HG03378 (cell line): ENCODE measurements around the gene DOCK4.

Experiments
- ATAC-seq: cut with Tn5 transposase; IDR thresholded peaks from one replicate; pipeline ENCODE4 v1.9.1; 2021; ENCODE audit warnings: mild to moderate bottlenecking, moderate library complexity; ENCODE audit not compliant: unreplicated experiment

Gene DOCK4

DNA sequence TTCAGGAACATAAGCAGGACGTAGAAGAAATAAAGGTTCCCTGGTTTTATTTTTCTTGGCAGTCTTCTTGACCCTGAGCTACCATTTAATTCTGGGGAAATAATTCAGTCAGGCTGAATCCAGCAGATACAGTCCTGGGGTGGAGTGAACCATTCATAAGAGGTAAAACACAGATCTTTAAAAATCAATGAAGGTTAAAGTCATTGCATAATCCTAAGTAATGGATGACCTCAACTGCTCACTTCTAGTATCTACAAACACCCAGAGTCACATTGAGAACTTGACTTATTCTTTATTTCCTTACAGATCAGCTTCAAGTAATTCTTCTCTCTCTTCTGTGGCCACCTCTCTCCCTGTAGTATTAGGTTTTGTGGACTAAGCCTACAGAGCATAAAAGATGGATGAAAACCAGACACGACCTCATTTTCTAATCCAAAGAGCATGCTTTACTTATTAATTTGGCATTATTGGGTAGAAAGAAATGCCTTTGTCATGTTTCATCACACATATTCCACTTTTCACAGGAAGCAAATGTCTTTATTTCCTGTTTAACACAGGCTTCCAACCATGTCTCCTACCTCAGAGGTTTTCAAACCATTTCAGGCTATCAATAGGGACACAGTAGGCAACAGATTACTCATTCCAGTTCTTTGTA, 461.6 kb downstream of the DOCK4 start:
- ATAC-seq = no peak

DNA sequence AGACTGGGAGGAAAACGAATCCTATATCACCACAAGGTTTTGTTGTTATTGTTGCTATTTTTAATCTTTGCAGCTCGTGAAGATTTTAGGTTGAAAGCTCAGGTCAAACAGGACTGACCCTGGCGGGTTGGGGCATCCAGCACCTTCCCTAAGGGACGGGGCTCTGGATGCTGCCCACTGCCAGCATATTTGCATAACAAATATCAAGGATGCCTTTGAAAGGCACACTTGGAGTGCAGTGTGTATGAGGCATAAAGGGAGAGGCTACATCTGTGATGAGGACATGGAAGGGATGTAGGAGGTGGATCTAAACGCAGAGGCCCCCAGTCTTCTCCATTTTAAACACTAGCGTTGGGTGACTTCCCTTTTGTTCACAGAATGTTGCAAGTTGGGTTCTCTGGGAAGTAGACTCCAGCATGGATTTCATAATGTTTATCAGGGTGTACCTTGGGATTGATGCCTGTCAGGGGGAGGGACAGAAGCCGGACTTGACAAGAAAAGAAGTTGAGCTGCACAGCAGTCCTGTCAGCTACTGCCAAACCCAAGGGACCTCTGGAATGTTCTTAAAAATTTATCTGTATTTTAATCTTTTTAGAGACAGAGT, 462.9 kb downstream of the DOCK4 start:
- no peak for ATAC-seq

DNA sequence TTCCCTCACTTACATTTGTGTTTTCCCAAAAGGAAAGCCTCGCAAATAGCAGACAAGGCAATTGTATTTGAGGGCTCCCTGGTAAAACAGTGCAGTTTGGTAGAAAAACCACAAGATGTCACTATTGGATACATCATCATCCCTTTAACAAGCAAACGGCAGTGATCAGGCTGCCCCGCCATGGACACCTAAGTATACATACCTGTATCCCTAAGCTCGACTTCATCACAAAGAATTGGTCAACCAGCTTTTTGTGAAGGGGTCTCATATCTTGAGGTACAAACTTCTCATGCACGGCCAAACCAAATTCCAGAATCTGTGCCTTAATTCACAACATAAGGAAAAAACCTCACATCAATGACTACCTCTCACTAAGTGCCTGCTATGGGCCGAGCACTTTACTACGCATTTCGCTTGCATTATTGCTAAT, 464.4 kb downstream of the DOCK4 start:
- peak; percentile 95 for ATAC-seq

DNA sequence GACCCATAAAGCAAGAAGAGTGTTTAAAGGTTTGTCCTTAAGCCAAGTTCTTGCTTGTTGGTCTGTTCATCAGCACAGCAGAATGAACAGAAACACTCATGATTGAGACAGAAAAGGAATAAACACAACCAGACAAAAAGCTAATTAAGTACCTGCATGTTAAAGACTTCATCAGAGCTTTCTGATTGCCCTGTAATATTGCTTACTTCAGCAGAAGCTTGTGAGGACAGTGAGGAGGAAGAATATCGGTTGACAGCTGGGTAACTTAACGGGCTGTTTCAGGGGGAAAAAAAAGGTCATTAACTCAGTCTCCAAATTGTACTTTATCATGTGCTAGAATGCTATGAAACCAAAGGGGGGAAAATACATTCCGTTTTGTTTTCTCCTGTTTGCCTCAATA, 465.3 kb downstream of the DOCK4 start:
- no peak for ATAC-seq

DNA sequence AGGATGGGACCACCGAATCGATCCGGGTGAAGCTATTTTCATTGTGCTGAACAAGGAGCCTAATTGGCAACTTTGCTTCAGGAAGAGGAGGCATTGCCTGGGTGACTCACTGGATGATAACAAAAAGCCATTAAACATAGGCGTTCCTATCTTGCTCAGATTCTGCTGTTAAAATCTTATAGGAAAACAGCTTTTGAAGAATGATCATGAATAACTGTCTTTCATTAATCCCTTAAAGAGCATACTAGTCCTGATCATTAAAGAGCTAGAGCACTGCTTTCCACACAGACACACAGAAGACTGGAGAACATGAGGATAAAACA, 469.7 kb downstream of the DOCK4 start:
- ATAC-seq = no peak

DNA sequence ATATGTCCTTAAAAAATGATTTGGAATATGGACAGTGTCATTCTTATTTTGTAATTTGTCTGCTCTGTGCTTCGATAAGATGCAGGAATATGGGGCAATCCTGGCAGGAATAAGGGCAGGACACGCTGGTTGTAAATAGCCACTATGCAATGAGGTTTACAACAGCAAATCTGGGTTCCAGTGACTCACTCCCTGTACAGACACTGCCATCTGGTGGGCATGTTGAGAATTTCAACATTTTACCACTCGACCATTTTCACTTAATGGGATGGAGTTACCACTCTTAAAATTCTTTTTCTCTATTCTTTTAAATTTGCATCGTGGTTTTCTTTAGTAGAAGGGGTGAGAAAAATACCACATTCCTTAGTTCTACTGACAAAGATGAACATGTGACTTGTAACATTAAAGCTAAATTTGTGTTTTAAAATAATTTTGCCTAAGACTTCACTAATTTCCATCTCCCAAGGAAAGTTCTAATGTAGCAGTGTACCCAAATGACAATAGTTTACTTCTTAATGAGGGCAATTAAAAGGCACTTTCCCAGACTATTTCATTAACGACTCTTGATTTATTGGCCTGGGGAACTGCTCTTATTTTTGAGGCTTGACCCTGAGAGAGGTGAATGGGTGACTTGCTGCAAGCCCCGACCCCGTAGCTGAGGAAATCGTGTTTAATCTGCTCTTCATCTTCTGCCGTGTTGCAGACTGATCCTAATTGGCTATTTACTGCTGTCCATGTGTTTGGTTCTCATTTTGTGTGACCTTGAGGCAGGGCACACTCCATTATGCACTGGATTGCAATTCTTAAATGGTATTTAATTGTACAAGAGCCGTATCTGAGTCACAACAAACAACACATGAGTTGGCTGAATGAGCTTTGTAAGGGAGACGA, 470.3 kb downstream of the DOCK4 start:
- ATAC-seq = peak; percentile 89

DNA sequence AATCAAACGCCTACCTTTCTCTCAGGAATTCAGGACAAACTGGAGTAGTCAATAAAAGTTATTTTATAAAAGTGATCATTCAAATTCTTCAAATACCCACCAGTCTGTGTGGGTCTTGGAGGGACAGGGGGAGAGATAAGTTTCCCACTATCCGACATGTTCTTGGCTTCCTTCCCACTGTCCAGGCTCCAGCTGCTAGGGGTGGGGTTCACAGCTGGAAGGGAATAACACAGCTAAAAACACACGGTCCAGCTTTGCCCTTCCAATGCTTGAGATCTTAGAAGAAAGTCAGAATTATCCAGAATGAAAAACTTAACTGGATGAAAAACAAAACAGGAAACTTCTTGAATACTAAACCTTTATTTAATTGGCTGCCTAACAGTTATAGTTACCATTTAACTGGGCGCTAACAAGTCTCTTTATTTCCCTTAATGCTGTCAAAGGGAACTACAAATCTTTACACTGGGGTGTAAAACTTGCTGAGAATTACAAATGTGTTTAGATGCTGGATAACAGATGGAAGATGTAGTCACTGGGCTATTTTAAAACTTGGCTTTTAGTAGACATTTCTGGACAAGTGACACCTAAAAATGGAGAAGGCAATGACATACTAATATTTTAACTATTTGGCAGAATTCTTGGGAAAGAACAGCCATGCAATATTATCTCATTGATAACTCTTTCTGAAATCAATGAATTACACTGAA, 471.1 kb downstream of the DOCK4 start:
- ATAC-seq = no peak

DNA sequence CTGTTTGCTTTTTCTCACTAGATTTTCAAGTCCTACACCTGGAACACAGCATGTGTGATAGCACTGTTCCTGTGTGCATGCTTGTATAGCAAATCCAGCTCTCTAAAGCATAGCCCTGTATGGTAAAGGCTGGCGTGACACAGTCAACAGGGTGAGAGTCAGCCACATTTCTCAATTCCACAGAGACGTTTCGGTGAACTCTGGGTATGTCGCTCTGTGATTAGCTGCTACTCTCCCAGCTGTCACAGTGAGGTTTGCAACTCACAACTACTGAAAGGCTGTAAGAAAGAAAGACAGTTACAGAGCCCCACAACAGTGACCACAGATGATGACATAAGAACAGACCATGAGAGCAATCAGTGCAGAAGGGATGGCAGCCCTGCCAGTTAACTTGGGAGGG, 473.3 kb downstream of the DOCK4 start:
- ATAC-seq = no peak

DNA sequence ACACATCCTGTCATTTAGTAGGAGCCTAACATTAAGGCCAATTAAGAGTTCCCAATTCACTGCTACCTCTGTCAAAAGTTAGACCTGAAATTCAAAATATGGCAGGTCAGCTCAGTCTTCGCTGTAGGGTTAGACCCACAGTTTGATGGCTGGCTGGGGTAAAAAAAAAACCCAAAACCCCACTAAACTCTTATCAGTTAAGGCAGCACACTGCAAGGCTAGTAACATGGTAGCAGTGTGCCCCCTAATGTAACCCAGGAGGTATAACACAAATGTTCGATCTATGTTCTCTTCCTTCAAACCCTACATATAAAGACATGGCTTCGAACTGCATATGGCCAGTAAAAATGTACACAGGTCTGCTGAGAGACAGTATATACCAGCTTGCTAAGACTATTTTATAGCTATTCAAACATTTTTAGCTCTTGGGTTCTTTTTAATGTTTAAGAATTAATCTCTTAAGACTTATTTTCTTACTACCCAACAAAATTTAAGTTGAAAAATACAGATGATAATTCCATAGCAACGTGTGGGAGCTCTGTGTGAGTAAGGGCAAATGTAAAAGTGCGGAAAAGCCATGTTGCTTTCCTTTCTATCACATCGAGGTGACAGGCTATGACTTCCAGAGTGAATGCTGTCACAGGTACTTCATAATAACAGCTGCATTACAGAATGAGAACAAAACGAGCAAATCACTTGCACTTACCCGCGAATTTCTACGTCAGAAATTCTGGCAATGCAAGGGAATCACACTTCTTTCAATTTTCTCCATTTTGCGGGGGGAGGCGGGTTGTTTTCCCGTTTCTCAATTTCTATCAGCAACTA, 475.5 kb downstream of the DOCK4 start:
- peak; percentile 74 for ATAC-seq

DNA sequence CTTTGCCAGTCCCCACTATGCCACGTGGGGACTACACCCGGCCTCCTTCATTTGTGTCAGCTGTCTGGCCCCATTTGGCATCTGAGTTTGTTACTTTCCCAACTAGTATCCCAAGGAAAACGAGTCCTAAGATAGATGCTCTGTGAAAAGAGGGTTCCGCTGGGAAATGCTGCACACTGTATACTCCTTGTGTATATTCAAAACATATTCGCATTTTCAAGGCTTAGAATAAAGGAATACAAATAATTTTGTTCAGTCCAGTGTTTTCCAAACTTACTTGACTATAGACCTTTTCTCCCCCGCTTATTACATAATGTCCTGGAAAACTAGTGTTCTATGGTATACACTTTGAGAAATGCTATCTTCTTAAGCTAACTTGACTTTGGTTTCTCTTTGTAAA, 476.1 kb downstream of the DOCK4 start:
- no peak for ATAC-seq

DNA sequence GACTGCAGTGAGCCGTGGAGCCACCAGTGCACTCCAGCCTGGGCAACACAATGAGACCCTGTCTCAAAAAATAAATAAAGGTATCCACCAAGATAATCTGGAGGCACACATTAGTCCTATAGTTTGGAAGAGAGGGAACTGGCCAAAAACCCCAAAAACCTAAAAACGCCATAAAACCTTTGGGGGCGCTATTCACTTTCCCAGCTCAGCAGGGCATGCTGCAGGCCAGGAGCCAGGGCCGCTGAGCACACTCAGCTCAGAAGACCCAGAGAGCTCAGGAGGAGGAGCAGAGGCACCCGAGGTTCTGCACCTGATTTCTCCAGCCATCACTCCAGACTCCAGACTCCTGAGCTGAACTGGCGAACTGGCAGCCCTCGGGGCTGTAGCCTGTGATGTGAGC, 476.7 kb downstream of the DOCK4 start:
- ATAC-seq = no peak

DNA sequence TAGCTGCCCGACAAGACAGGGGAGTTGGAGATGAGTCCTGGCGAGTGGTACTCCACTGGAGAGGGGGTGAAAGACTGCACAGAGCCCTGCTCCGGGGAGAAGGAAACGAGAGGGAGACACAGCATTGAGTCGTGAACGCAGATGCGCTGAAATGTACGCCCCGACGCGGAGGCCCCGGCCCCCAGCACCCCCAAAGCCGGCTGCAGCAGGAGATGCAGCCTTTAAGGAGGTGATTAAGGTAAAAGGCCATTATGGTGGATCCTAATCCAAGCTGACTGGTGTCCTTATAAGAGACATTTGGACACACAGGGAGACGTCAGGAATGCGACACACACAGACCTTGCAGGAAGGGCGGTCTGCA, 477.6 kb downstream of the DOCK4 start:
- no peak for ATAC-seq

DNA sequence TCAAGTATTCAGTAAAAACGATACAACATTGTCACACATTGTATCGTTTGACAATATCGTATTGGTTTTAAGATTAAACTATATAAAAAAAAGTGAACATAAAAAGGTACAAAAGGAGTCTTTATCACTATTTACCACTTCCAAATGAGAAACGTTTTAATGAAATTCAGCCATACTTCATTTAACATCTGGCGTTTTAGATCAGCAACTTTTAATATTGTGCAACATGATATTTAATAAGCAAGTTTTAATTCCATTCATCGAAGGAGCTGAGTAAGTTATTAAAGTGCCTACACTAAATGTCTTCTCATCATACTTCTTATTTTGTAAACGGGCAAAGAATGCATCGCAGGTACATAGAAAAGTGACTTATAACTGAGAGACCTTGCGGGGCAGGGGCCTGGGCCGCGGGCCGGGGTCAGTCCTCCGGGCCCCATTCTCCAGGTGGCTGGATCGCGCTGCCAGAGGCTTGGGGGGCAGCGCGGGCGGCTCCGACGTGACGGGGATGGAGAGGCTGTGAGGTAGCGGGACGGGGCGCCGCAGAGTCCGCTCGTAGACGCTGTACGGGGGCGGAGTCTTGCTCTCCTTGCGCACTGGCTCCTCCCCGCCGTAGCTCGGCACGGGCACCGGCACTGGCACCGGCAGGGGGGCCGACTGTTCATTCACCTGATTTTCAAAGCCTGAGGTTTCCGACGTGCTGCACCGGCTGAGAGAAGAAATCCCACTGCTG, 478.1 kb downstream of the DOCK4 start:
- no peak for ATAC-seq

DNA sequence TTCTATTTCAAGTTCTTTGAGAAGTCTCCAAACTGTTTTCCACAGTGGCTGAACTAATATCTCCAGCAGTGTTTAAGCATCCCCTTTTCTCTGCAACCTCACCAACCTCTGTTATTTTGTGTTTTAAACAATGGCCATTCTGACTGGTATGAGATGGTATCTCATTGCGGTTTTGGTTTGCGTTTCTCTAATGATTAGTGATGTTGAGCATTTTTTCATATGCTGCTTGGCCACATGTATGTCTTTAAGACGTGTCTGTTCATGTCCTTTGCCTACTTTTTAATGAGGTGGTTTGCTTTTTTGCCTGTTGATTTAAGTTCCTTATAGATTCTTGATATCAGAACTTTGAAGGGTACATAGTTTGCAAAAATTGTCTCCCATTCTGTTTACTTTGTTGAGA, 487.3 kb downstream of the DOCK4 start:
- ATAC-seq = no peak

DNA sequence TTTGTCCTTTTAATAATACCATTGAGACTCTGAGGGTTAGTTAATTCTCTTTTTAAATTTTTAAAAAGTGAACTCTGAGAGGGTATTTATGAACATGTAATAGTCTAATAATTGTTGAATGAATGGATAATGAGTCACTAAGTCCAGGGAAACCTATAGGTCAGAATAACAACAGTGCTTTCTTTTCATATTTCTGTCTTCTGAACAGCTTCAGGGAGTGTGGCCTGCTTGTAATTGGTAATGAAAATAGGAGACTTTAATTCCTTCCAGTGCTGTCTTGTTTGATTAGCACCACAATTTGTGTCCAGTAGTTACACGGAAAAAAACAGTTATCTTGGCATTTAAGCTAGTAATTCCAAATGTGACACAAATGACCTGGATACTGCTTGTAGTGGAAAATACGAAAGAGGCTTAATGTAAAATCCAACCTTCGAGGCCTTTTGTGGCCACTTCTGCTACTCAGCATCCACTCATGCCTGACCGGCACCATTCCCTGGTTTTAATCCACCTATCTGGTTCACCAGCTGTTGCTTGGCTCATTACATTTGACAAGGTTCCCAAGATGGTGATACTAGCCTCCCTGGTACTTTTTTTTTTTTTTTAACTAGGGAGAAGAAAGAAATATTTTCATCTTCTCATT, 494.7 kb downstream of the DOCK4 start:
- no peak for ATAC-seq

DNA sequence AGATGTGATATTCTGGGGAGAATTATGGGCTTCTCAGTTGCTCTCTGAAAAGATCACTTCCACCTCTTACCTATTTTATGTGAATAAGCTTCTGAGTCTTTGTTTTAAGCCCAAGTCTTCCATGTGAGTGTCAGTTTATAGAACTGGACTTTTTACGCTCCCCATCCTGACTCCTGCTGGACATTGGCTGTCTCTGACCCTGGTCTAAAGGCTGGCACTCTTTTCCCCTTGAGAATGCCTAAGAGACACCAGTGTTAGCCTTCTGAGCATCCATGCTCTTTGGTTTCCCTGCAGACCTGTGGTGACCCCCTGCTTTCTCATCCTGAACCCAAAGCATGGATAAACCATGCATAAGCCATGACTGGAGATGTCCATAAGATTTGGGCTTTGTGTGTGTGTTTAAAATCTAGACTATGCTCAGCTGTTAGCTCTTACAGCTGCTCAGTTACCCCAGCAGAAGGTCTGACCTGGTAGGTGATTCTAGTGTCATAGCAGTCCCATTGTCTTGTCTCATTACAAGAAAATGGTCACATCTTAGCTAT, 495.3 kb downstream of the DOCK4 start:
- ATAC-seq = no peak

DNA sequence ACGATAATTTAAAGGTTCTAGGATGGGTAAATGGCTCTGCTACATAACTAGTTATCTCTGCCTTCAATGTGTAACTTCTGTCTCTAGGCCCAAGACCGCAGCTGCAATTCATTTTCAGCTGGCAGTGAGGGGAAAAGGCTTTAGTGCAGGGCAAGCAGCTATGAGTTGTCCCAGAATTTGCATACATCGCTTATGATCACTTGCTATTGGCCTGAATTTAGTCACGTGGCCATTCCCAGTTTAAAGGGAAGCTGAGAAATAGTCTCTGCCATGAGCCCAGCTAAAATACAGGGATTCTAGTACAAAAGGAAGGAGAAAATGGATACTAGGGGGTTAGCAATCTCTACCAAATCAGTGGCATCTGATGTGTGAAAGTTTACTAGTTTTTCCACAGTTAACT, 498.1 kb downstream of the DOCK4 start:
- no peak for ATAC-seq

DNA sequence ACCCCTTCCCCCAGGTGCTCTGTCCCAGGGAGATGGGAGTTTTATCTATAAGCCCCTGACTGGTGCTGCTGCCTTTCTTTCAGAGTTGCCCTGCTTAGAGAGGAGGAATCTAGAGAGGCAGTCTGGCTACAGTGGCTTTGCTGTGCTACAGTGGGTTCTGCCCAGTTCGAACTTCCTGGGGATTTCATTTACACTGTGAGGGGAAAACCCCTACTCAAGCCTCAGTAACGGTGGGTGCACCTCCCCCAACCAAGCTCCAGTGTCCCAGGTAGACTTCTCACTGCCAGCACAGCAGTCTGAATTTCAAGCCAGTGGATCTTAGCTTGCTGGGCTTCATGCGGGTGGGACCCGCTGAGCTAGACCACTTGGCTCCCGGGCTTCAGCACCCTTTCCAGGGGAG, 500.4 kb downstream of the DOCK4 start:
- ATAC-seq = no peak

DNA sequence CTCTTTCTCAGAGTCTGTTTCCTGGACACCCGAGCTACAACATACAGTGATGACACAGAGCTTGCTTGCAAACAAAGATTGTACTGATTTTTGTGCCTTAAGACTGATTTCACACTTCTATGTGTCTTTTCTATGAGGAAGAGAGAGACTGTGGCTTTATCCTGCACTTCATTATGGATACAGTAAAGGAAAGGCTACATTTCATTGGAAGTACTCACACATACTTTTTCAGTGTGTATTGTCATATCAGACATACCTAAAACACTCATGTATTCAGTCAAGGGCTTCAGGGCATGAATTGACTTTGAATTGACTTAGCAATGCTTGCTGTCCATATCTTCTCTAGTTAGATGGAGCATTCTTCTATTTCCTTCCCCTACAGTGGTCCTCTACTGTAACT, 508.4 kb downstream of the DOCK4 start:
- no peak for ATAC-seq
